Activated CD8-positive, alpha-beta T cell treated with anti-CD3 and anti-CD28 coated beads for 36 hours (primary cell): ENCODE measurements around the gene MAP3K9. TPM values are rescaled to one million over a fixed set of nuclear protein-coding genes. Genes with fewer than 3 reads are reported as not detected.

Experiments used
- ATAC-seq: fragments of 200-7000 bp; cut with Tn5 transposase; one replicate; pipeline ENCODE4 v1.10.0; 2021; ENCODE audit warnings: mild to moderate bottlenecking, moderate library complexity
- CTCF ChIA-PET: fragments of 350-600 bp; sonication (Branson Sonifier 250); formaldehyde crosslinking; loops from one replicate; lab custom pipeline; 2021; ENCODE audit warnings: antibody characterized with exemption; lab: Charles Lee
- POLR2A ChIA-PET: fragments of 350-600 bp; sonication (Branson Sonifier 250); formaldehyde crosslinking; loops from one replicate; lab custom pipeline; 2021; ENCODE audit warnings: antibody characterized with exemption; lab: Charles Lee
- DNase-seq: peaks from one replicate; pipeline ENCODE4 v3.0.0-alpha.2; 2020
- H3K27ac Mint-ChIP-seq: one replicate; pipeline ENCODE4 v1.8.0; 2021; ENCODE audit warnings: mild to moderate bottlenecking, mixed read lengths
- H3K27me3 Mint-ChIP-seq: one replicate; pipeline ENCODE4 v1.8.0; 2021; ENCODE audit warnings: mixed read lengths
- H3K36me3 Mint-ChIP-seq: one replicate; pipeline ENCODE4 v1.8.0; 2021; ENCODE audit warnings: low read depth, mixed read lengths
- H3K4me1 Mint-ChIP-seq: one replicate; pipeline ENCODE4 v1.8.0; 2021; ENCODE audit warnings: low read depth, mixed read lengths
- H3K4me3 Mint-ChIP-seq: one replicate; pipeline ENCODE4 v1.8.0; 2021; ENCODE audit warnings: mild to moderate bottlenecking, moderate library complexity, mixed read lengths
- H3K9me3 Mint-ChIP-seq: one replicate; pipeline ENCODE4 v1.8.0; 2021; ENCODE audit warnings: mixed read lengths
- CTCF ChIP-seq: fragments of 200-600 bp; IDR thresholded peaks from one replicate; pipeline ENCODE4 v1.8.0; 2022; ENCODE audit warnings: antibody characterized with exemption, mild to moderate bottlenecking
- intact Hi-C: fragments of 100-400 bp; cut with micrococcal nuclease; formaldehyde crosslinking; loops from one replicate; pipeline ENCODE4 v1.10.0; 2022
- total RNA-seq, 2 experiments: library from RNA; stranded (reverse); gene quantifications; one replicate each; pipeline ENCODE4 v1.2.3, GENCODE V29; 2021

Gene MAP3K9
- total RNA-seq, 2 experiments from 2014 or later: 8.0 to 9.6 TPM

DNA sequence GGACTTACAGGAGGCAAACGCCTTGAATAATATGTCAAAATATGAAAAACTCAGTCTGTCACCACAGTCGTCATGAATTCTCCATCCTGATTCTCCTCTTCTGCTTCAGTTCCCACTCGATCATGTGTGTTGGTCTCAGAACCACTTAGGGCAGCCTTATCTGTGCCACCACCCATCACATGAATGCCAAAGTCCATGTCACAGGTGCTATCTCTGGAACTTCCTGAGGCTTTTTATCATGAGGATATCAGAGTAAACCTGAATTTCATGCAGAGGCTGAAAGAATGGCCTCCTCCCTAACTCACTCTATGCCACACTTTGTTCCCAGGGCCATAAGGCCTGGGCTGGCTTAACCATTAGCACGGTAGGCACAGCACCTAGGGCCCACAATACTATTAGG, 28.8 kb upstream of the MAP3K9 start:
- no peaks in the 10 kb centered on the region for H3K27me3 Mint-ChIP-seq
- ATAC-seq (no peak), DNase-seq (no peak)
- no peak overlapping the region for H3K27ac Mint-ChIP-seq
- H3K4me3 Mint-ChIP-seq: no peak overlapping the region
- CTCF ChIA-PET: no interaction called here
- no peak for TF ChIP-seq CTCF
- POLR2A ChIA-PET: no interaction called here
- H3K4me1 Mint-ChIP-seq: no peaks in the 10 kb centered on the region
- intact Hi-C loops: no loop called here
- no peaks in the 10 kb centered on the region for H3K36me3 Mint-ChIP-seq
- H3K9me3 Mint-ChIP-seq: peaks cover 11% of the 10 kb centered on the region

- Mint-ChIP-seq H3K27me3 (no peaks in the 10 kb centered on the region), H3K36me3 (no peaks in the 10 kb centered on the region), H3K4me1 (no peaks in the 10 kb centered on the region), H3K27ac (no peak overlapping the region), H3K4me3 (no peak overlapping the region), H3K9me3 (peaks cover 11% of the 10 kb centered on the region)
- ChIA-PET CTCF (no interaction called here), POLR2A (interaction anchor here (1.2 kb wide), 1 partner anchor 9 kb away, joined by 4 read pairs; no protein-coding TSS in a partner anchor)
- TF ChIP-seq CTCF: no peak
- DNase-seq (no peak), ATAC-seq (no peak)
- intact Hi-C loops: no loop called here
These were observed 27.6 kb upstream of the MAP3K9 start for GRCh38 chr14:70836946-70837345.

DNA sequence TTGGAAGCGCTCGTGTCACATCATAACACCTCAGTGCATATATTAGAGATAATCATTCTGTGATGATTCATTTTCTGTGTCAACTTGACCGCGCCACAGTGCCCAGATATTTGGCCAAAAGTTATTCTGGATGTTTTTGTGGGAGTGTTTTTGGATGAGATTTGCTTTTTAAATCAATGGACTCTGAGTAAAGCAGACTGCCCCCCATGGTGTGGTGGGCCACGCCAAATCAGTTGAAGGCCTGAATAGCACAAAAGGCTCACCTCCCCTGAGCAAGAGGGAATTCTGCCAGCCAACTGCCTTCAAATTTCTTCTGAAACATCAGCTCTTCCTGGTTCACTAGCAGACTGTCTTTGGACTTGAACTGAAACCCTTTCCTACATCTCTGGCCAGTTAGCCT, 24.6 kb upstream of the MAP3K9 start:
- TF ChIP-seq CTCF: no peak
- peaks cover 11% of the 10 kb centered on the region for H3K9me3 Mint-ChIP-seq
- ChIA-PET POLR2A (no interaction called here), CTCF (interaction anchor here (0.7 to 2.7 kb wide), 4 partner anchors 10 to 139 kb away, joined by 3 to 7 read pairs (median 5); no protein-coding TSS in a partner anchor)
- no peaks in the 10 kb centered on the region for H3K4me1 Mint-ChIP-seq
- intact Hi-C loops: no loop called here
- ATAC-seq (no peak), DNase-seq (no peak)
- H3K36me3 Mint-ChIP-seq: no peaks in the 10 kb centered on the region
- H3K4me3 Mint-ChIP-seq: no peak overlapping the region
- H3K27me3 Mint-ChIP-seq: no peaks in the 10 kb centered on the region
- H3K27ac Mint-ChIP-seq: no peak overlapping the region

DNA sequence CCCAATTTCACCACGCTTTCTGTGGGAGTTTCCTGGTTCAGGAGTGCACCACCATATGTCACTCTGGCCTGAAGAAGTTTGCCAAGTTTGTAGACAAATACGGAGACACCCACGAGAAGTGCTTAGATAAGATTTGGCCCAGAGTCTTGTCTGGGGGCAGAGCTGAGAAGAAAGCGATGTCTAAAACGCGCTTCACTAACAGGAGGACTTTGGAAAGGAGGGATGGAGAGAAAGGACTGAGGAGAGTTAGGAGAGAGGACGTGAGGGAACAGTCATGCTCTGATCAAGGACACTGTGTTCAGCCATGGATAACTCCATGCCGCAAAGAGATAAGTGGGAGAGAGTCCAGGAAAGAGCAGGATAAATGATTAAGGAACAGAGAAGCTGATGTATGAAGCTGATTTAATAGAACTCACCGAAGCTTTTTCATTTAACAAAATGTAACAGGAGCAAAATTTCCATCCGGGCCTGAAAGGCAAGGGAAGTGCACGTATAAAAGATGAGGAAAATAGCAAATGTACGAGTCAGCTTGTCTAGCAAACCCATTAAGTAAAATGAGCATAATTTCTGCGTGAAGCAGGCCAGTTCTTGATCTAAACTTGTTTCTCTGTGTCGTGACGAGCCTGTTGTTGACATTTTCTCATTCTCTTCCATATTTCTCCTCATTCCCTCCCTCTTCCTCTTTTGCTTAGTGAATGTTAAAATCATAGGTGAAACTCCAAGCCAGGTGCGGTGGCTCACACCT, 23.4 kb upstream of the MAP3K9 start:
- intact Hi-C loops: no loop called here
- POLR2A ChIA-PET: interaction anchor here (0.9 kb wide), 1 partner anchor 11 kb away, joined by 3 read pairs; no protein-coding TSS in a partner anchor

More for the DNA sequence above, 23.4 kb upstream of the MAP3K9 start:
- H3K36me3 Mint-ChIP-seq: no peaks in the 10 kb centered on the region
- peaks cover 11% of the 10 kb centered on the region for H3K9me3 Mint-ChIP-seq
- no peak for DNase-seq
- H3K4me3 Mint-ChIP-seq: no peak overlapping the region
- CTCF ChIA-PET: interaction anchor here (0.8 to 2.7 kb wide), 3 partner anchors 11 to 123 kb away, joined by 3 to 7 read pairs (median 3); no protein-coding TSS in a partner anchor
- H3K27me3 Mint-ChIP-seq: no peaks in the 10 kb centered on the region
- ATAC-seq: no peak
- TF ChIP-seq CTCF: no peak
- H3K4me1 Mint-ChIP-seq: no peaks in the 10 kb centered on the region
- no peak overlapping the region for H3K27ac Mint-ChIP-seq
